K562 (cell line): ENCODE results near the gene PDE8B. TPM values are rescaled to one million over a fixed set of nuclear protein-coding genes. Genes with fewer than 3 reads are reported as not detected.

Experiments used
- ATAC-seq: fragments of 200-7000 bp; cut with Tn5 transposase; 3 replicates; pipeline ENCODE4 v1.9.1; 2020; ENCODE audit warnings: moderate library complexity
- BruUV-seq: library from RNA; stranded (reverse); fragments of 400-500 nt; replicated peaks from 2 replicates; lab custom pipeline; 2021; lab: Mats Ljungman, UMichigan
- CTCF ChIA-PET: fragments of 300-600 bp; formaldehyde crosslinking; extraction: SDS; loops from one replicate; lab custom pipeline; 2021; ENCODE audit warnings: low intra/inter-chr PET ratio; lab: Yijun Ruan, JAX
- POLR2A ChIA-PET: fragments of 300-600, 350-650 bp; sonication (Branson Sonifier 250); formaldehyde crosslinking; extraction: SDS; loops from one replicate; lab custom pipeline; 2021; ENCODE audit warnings: antibody characterized with exemption, inconsistent platforms; lab: Yijun Ruan, JAX
- DNase-seq, 4 experiments: peaks; one replicate each; pipeline versions ENCODE4 v3.0.0 to v3.0.0-alpha.2; 2011 to 2018; ENCODE audit warnings: low spot score in 3 of 4, mixed read lengths in 3 of 4; ENCODE audit errors: extremely low read depth in 1 of 4
- FAIRE-seq: peaks from 2 replicates; lab custom pipeline; 2011; peaks lifted over from hg19 to GRCh38; lab: Jason Lieb, UNC
- H2AFZ ChIP-seq: 2 replicates; pipeline ENCODE4 v1.6.0; 2011; ENCODE audit warnings: low read depth, low read length, control low read depth, inconsistent platforms
- H3K27ac ChIP-seq: fragments of 200-600 bp; 3 replicates; pipeline ENCODE4 v1.8.0; 2011; ENCODE audit warnings: low read depth, mild to moderate bottlenecking, control low read depth, inconsistent platforms, low read length, moderate library complexity, mixed read lengths; ENCODE audit errors: extremely low read depth
- H3K27me3 ChIP-seq, 2 experiments: fragments of 300-600 bp in 1 of 2; 2 replicates in 1 of 2; 3 replicates in 1 of 2; pipeline versions ENCODE4 v1.6.0 to v1.8.0; 2011; ENCODE audit warnings: inconsistent platforms in 2 of 2, low read length in 2 of 2, mild to moderate bottlenecking in 1 of 2, mixed read lengths in 1 of 2, moderate library complexity in 1 of 2; ENCODE audit not compliant: control insufficient read depth in 2 of 2, insufficient read depth in 2 of 2
- H3K36me3 ChIP-seq: fragments of 300-600 bp; 3 replicates; pipeline ENCODE4 v1.8.0; 2011; ENCODE audit warnings: mild to moderate bottlenecking, low read length, inconsistent platforms; ENCODE audit not compliant: control insufficient read depth, insufficient read depth
- H3K4me1 ChIP-seq, 2 experiments: fragments of 200-600 bp in 1 of 2; replicated peaks in 1 of 2; 2 replicates in 1 of 2; 3 replicates in 1 of 2; pipeline versions ENCODE4 v1.5.1 to v1.8.0; 2011; ENCODE audit warnings: inconsistent platforms in 2 of 2, low read length in 2 of 2, mild to moderate bottlenecking in 1 of 2, mixed read lengths in 1 of 2, moderate library complexity in 1 of 2; ENCODE audit not compliant: control insufficient read depth in 2 of 2, insufficient read depth in 2 of 2
- H3K4me2 ChIP-seq: 2 replicates; pipeline ENCODE4 v1.6.1; 2011; ENCODE audit warnings: low read length, control low read depth, inconsistent platforms, mixed read lengths; ENCODE audit not compliant: insufficient read depth
- H3K4me3 ChIP-seq: fragments of 200-600 bp; sonication (generic), shearing (Covaris generic); 2 replicates; pipeline ENCODE4 v1.5.1; 2016; ENCODE audit warnings: control low read depth, inconsistent platforms
- H3K79me2 ChIP-seq: fragments of 200-600 bp; 3 replicates; pipeline ENCODE4 v1.8.0; 2011; ENCODE audit warnings: low read length, inconsistent platforms; ENCODE audit not compliant: control insufficient read depth, insufficient read depth
- H3K9ac ChIP-seq, 2 experiments: 2 replicates each; pipeline versions ENCODE4 v1.6.0 to v1.6.1; 2011; ENCODE audit warnings: low read depth in 2 of 2, low read length in 2 of 2, control low read depth in 1 of 2, inconsistent platforms in 1 of 2, mild to moderate bottlenecking in 1 of 2, mixed read lengths in 1 of 2; ENCODE audit not compliant: insufficient read depth in 1 of 2
- H3K9me1 ChIP-seq: one replicate; pipeline ENCODE4 v1.6.0; 2011; ENCODE audit warnings: inconsistent platforms, mild to moderate bottlenecking, low read length, moderate library complexity; ENCODE audit not compliant: control insufficient read depth, insufficient read depth
- H3K9me3 ChIP-seq: replicated peaks from 2 replicates; pipeline ENCODE4 v1.5.1; 2011; ENCODE audit warnings: low read depth, low read length, inconsistent platforms; ENCODE audit not compliant: control insufficient read depth, insufficient read depth
- H4K20me1 ChIP-seq: replicated peaks from 2 replicates; pipeline ENCODE4 v1.6.1; 2011; ENCODE audit warnings: low read length, inconsistent platforms, mixed read lengths; ENCODE audit not compliant: control insufficient read depth, insufficient read depth
- ARID2 ChIP-seq: fragments of 450-650 bp; IDR thresholded peaks from 2 replicates; pipeline ENCODE4 v1.6.1; 2017; ENCODE audit warnings: antibody characterized with exemption, mild to moderate bottlenecking
- C11orf30 ChIP-seq: fragments of 450-650 bp; IDR thresholded peaks from 2 replicates; pipeline ENCODE4 v1.6.1; 2016; ENCODE audit warnings: low read depth, mild to moderate bottlenecking
- HDAC3 ChIP-seq: fragments of 450-650 bp; IDR thresholded peaks from 2 replicates; pipeline ENCODE4 v1.6.1; 2018; ENCODE audit warnings: borderline replicate concordance, mild to moderate bottlenecking, moderate library complexity; ENCODE audit not compliant: partially characterized antibody
- IFI16 ChIP-seq: fragments of 250-450 bp; sonication (Bioruptor Pico); IDR thresholded peaks from 2 replicates; pipeline ENCODE4 v2.1.2; 2022; ENCODE audit warnings: mild to moderate bottlenecking, inconsistent platforms
- KDM2B ChIP-seq: fragments of 250-450 bp; sonication (Bioruptor Pico); IDR thresholded peaks from 2 replicates; pipeline ENCODE4 v1.8.0; 2021; ENCODE audit warnings: mild to moderate bottlenecking, moderate library complexity
- ZNF316 ChIP-seq: fragments of 450-650 bp; IDR thresholded peaks from 2 replicates; pipeline ENCODE4 v1.6.1; 2016
- WGBS: fragments of 100-300 bp; shearing (Covaris generic); methylation state at CpG from one replicate; pipeline ENCODE4 v1.1.6; 2016; ENCODE audit warnings: low coverage, mixed read lengths; ENCODE audit not compliant: insufficient coverage; ENCODE audit errors: missing lambda C conversion rate; 5-methylcytosine and 5-hydroxymethylcytosine counted together
- in situ Hi-C: fragments of 300-500 bp; cut with MboI; formaldehyde crosslinking; loops from 4 replicates; pipeline ENCODE4 v1.15.0; 2018; ENCODE audit warnings: inconsistent platforms, mixed read lengths
- intact Hi-C: fragments of 100-400 bp; cut with micrococcal nuclease; formaldehyde crosslinking; loops from 2 replicates; pipeline ENCODE4 v1.14.2; 2022
- polyA plus RNA-seq, 8 experiments: library from polyadenylated mRNA; depleted of rRNA in 4 of 8; stranded (reverse) in 5 of 8; unstranded in 3 of 8; fragments of >200 nt; fragmentation: Nextera tagmentation in 2 of 8; fragmentation: Illumina TruSeq in 1 of 8; extraction: Ambion mirVana in 2 of 8; extraction: Trizol in 1 of 8; gene quantifications; 2 replicates each; pipeline versions ENCODE4 v1.2.1 to v1.2.3, GENCODE V29; 2011 to 2014; ENCODE audit warnings: inconsistent platforms in 1 of 8, missing spikeins in 1 of 8
- total RNA-seq, 7 experiments: library from RNA; depleted of rRNA in 6 of 7; stranded (reverse); fragments of >200 nt in 6 of 7; fragmentation: Illumina TruSeq in 2 of 7; extraction: Trizol in 2 of 7; gene quantifications; 2 replicates each; pipeline versions ENCODE4 v1.2.1 to v1.2.3, GENCODE V29; 2011 to 2021; ENCODE audit warnings: low replicate concordance in 1 of 7

PDE8B gene
- total and polyA plus RNA-seq, 9 of the 15 experiments (the other 6 are each of a cell fraction or from before 2014, with no cell fraction given) = 0.15 to 0.28 TPM; not detected in 7

GRCh38 chr5:77302653-77303052, 92.2 kb downstream of the PDE8B start (continued):
- TF ChIP-seq KDM2B (CRISPR knock-in tag) (no peak), IFI16 (CRISPR knock-in tag) (no peak), HDAC3 (no peak)

- Histone ChIP-seq H3K9me3 (no peaks in the 10 kb centered on the region), H3K4me1 (no peaks in the 10 kb centered on the region), H3K36me3 (no peaks in the 10 kb centered on the region), H3K27ac (no peak overlapping the region), H3K27me3 (peaks cover 3 to 24% of the 10 kb centered on the region in 2 experiments; a peak in 3 of 5 replicates), H3K4me2 (no peak overlapping the region), H3K4me3 (no peak overlapping the region), H3K9ac (no peak overlapping the region), H3K79me2 (no peaks in the 10 kb centered on the region), H3K9me1 (no peaks in the 10 kb centered on the region), H2AFZ (no peak overlapping the region), H4K20me1 (no peaks in the 10 kb centered on the region; the same call in 1 of the 2 replicates)
- DNase-seq = no peak
- peak; percentile 53; the same call in 1 of the 2 replicates for TF ChIP-seq C11orf30
- peak; percentile 84 for TF ChIP-seq ZNF316
- no peak for TF ChIP-seq ARID2
- FAIRE-seq = no peak
- intact Hi-C loops = no loop called here
- ChIA-PET POLR2A (interaction anchor here (1.3 kb wide), 1 partner anchor 9 kb away, joined by 3 read pairs; no protein-coding TSS in a partner anchor), CTCF (no interaction called here)
- no peak for ATAC-seq
- 0% methylated on average over 1 of the region's 1 CpG for WGBS
- in situ Hi-C loops = no loop called here
- BruUV-seq = no TSS peak
Measured at GRCh38 chr5:77304388-77304787, 93.9 kb downstream of the PDE8B start.
